ENCODE data around the gene PCSK9. TPM values are rescaled to one million over a fixed set of nuclear protein-coding genes. Genes with fewer than 3 reads are reported as not detected.

Gene PCSK9
- total and polyA plus RNA-seq, 3 experiments from 2014 or later, result not detected

DNA sequence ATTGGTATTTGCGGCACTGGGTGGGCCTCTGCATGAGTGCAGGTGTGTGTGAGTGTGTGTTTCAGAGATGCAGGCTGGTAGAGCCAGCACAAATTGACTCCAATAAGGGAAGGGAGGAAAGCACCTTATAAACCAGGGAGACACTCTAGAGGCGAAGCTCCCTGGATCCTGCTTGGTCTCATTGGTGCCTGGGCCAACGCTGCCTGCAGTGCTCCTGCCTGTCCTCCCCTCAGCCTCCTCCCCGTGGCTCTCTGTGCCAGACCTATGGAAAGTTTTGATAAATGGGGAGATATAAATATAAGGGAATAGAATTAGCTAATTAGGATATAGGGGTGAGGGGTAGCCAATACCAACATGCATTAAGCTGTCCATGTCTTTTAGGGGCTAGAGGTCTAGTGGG is 38.0 kb upstream of the PCSK9 start:
- H3K27me3 ChIP-seq (ENCODE audit: insufficient read depth, low read length, poor library complexity, severe bottlenecking), result peaks cover 17% of the 10 kb centered on the region
- CTCF ChIA-PET, result interaction anchor here (7.5 kb wide), 1 partner anchor 54 kb away, joined by 111 read pairs; no protein-coding TSS in a partner anchor
- no peaks in the 10 kb centered on the region for H3K9me3 Mint-ChIP-seq

GRCh38 chr1:55002686-55003085 is 36.7 kb upstream of the PCSK9 start:
- Mint-ChIP-seq H3K9me3 (no peaks in the 10 kb centered on the region), H3K27me3 (peaks cover 15 to 24% of the 10 kb centered on the region in 2 donors), H3K4me1 (no peaks in the 10 kb centered on the region), H3K36me3 (no peaks in the 10 kb centered on the region), H3K27ac (no peak overlapping the region), H3K4me3 (no peak overlapping the region)
- peaks cover 9% of the 10 kb centered on the region for H3K27me3 ChIP-seq (ENCODE audit: insufficient read depth, low read length, poor library complexity, severe bottlenecking)
- H3K4me3 ChIP-seq (ENCODE audit: low read length), result no peak overlapping the region
- POLR2A ChIA-PET, result no interaction called here
- H3K27ac ChIP-seq (ENCODE audit: low read depth, low read length), result no peak overlapping the region
- no peaks in the 10 kb centered on the region for H3K36me3 ChIP-seq (ENCODE audit: insufficient read depth, low read length)
- CTCF ChIA-PET, result interaction anchor here (1.1 to 1.4 kb wide), 2 partner anchors 19 to 57 kb away, joined by 4 to 8 read pairs; no protein-coding TSS in a partner anchor
- no peak for DNase-seq
- H3K9me3 ChIP-seq (ENCODE audit: low read length), result no peaks in the 10 kb centered on the region
- H3K4me1 ChIP-seq (ENCODE audit: insufficient read depth, low read length), result no peaks in the 10 kb centered on the region

More for the DNA sequence above, 38.0 kb upstream of the PCSK9 start:
- POLR2A ChIA-PET, result no interaction called here
- peaks cover 7% of the 10 kb centered on the region for H3K4me1 ChIP-seq (ENCODE audit: insufficient read depth, low read length)
- H3K4me3 ChIP-seq (ENCODE audit: low read length), result no peak overlapping the region
- H3K9me3 ChIP-seq (ENCODE audit: low read length), result no peaks in the 10 kb centered on the region
- Mint-ChIP-seq H3K27ac (no peak overlapping the region), H3K4me1 (peaks cover 5 to 14% (median 10%) of the 10 kb centered on the region in 3 donors), H3K27me3 (peaks cover 18 to 36% of the 10 kb centered on the region in 2 donors), H3K36me3 (no peaks in the 10 kb centered on the region), H3K4me3 (no peak overlapping the region)
- H3K27ac ChIP-seq (ENCODE audit: low read depth, low read length), result no peak overlapping the region
- no peaks in the 10 kb centered on the region for H3K36me3 ChIP-seq (ENCODE audit: insufficient read depth, low read length)
- DNase-seq, result no peak

DNA sequence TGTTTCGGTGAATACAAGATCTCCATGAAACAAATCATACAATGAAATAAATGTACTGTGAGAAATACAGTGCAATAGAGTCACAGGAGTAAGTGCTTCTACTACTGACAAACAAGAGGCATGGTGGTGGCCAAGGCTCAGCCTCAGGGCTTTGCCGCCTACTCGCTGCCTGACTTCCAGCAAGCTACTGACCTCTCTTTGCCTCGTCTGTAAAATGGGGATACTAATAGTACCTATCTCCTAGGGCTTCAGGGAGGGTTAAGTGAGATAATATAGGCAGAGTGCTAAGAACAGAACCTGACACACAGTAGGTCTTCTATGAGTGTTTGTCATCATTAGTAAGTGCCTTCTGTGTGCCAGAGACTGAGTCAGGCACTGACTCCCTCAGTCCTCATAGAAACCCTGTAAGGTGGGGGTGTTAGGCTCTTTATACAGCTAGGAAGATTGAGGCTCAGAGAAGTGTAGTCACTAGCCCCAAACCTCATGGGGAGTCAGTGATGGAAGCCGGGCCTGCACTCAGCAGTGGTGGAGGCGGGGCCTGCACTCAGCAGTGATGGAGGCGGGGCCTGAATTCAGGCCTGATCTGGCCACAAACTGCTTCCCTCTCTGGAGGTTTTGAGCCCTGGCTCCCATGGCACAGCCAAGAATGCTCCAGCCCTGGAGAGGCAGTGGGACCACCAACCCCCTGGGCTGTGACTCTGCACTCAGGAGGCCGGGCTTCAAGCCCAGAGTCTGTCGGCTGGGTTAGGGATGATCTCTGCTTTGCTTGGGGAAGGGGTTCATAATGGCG is 33.8 kb upstream of the PCSK9 start:
- no peak overlapping the region for H3K27ac Mint-ChIP-seq
- CTCF ChIA-PET, result no interaction called here
- Histone ChIP-seq H3K4me3 (ENCODE audit: low read length) (no peak overlapping the region), H3K4me1 (ENCODE audit: insufficient read depth, low read length) (no peaks in the 10 kb centered on the region), H3K9me3 (ENCODE audit: low read length) (no peaks in the 10 kb centered on the region), H3K27ac (ENCODE audit: low read depth, low read length) (no peak overlapping the region), H3K36me3 (ENCODE audit: insufficient read depth, low read length) (no peaks in the 10 kb centered on the region), H3K27me3 (ENCODE audit: insufficient read depth, low read length, poor library complexity, severe bottlenecking) (no peaks in the 10 kb centered on the region)
- no peaks in the 10 kb centered on the region for H3K36me3 Mint-ChIP-seq
- peaks cover 3% of the 10 kb centered on the region in 2 donors for H3K27me3 Mint-ChIP-seq
- no peak for DNase-seq
- no peaks in the 10 kb centered on the region for H3K4me1 Mint-ChIP-seq
- no peaks in the 10 kb centered on the region for H3K9me3 Mint-ChIP-seq
- POLR2A ChIA-PET, result no interaction called here
- H3K4me3 Mint-ChIP-seq, result no peak overlapping the region

GRCh38 chr1:55006931-55007330 is 32.4 kb upstream of the PCSK9 start:
- H3K27me3 ChIP-seq (ENCODE audit: insufficient read depth, low read length, poor library complexity, severe bottlenecking), result no peaks in the 10 kb centered on the region
- H3K4me3 Mint-ChIP-seq, result no peak overlapping the region
- POLR2A ChIA-PET, result no interaction called here
- H3K27ac ChIP-seq (ENCODE audit: low read depth, low read length), result no peak overlapping the region
- H3K4me1 Mint-ChIP-seq, result no peaks in the 10 kb centered on the region
- CTCF ChIA-PET, result interaction anchor here (1.2 kb wide), 1 partner anchor 11 kb away, joined by 4 read pairs; no protein-coding TSS in a partner anchor
- no peaks in the 10 kb centered on the region for H3K9me3 Mint-ChIP-seq
- H3K4me3 ChIP-seq (ENCODE audit: low read length), result no peak overlapping the region
- H3K4me1 ChIP-seq (ENCODE audit: insufficient read depth, low read length), result no peaks in the 10 kb centered on the region
- DNase-seq, result no peak
- no peak overlapping the region for H3K27ac Mint-ChIP-seq
- H3K36me3 ChIP-seq (ENCODE audit: insufficient read depth, low read length), result no peaks in the 10 kb centered on the region
- no peaks in the 10 kb centered on the region for H3K9me3 ChIP-seq (ENCODE audit: low read length)
- peaks cover 0 to 3% of the 10 kb centered on the region in 2 donors for H3K27me3 Mint-ChIP-seq
- no peaks in the 10 kb centered on the region for H3K36me3 Mint-ChIP-seq

DNA sequence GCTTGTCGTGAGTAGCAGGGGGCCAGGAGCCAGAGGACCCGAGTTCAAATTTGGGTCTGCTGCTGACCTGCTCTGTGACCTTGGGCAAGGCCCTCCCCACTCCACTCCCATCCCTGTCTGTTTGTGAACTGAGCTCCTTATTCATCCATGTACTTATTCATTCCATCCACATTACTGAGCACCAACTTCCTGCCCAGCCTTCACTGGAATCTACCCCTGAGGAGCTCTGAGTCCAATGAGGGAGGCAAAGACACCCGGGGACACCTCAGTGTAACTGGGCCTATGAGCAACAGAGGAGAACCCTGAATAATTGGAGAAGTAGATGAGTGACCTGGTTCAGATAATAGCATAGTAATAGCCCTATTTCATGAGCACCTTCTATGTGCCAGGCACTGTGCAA is 31.7 kb upstream of the PCSK9 start:
- H3K4me1 Mint-ChIP-seq, result no peaks in the 10 kb centered on the region
- CTCF ChIA-PET, result interaction anchor here (1.2 kb wide), 1 partner anchor 12 kb away, joined by 4 read pairs; no protein-coding TSS in a partner anchor

GRCh38 chr1:55010194-55010886 is 29.0 kb upstream of the PCSK9 start:
- CTCF ChIA-PET, result interaction anchor here (1.0 kb wide), 2 partner anchors 11 to 14 kb away, joined by 3 read pairs; no protein-coding TSS in a partner anchor
- no peak for DNase-seq
- no peak overlapping the region for H3K27ac ChIP-seq (ENCODE audit: low read depth, low read length)
- no peaks in the 10 kb centered on the region for H3K4me1 ChIP-seq (ENCODE audit: insufficient read depth, low read length)
- Mint-ChIP-seq H3K27ac (peak overlapping the region in 1 of 8 donors; percentile 56), H3K27me3 (peaks cover 12 to 16% of the 10 kb centered on the region in 2 donors), H3K4me1 (no peaks in the 10 kb centered on the region), H3K36me3 (no peaks in the 10 kb centered on the region), H3K4me3 (no peak overlapping the region), H3K9me3 (no peaks in the 10 kb centered on the region)
- H3K36me3 ChIP-seq (ENCODE audit: insufficient read depth, low read length), result no peaks in the 10 kb centered on the region
- H3K4me3 ChIP-seq (ENCODE audit: low read length), result no peak overlapping the region
- no peaks in the 10 kb centered on the region for H3K9me3 ChIP-seq (ENCODE audit: low read length)
- POLR2A ChIA-PET, result no interaction called here
- no peaks in the 10 kb centered on the region for H3K27me3 ChIP-seq (ENCODE audit: insufficient read depth, low read length, poor library complexity, severe bottlenecking)

More for the DNA sequence above, 31.7 kb upstream of the PCSK9 start:
- Histone ChIP-seq H3K4me3 (ENCODE audit: low read length) (no peak overlapping the region), H3K9me3 (ENCODE audit: low read length) (no peaks in the 10 kb centered on the region), H3K4me1 (ENCODE audit: insufficient read depth, low read length) (no peaks in the 10 kb centered on the region), H3K27me3 (ENCODE audit: insufficient read depth, low read length, poor library complexity, severe bottlenecking) (no peaks in the 10 kb centered on the region), H3K27ac (ENCODE audit: low read depth, low read length) (no peak overlapping the region), H3K36me3 (ENCODE audit: insufficient read depth, low read length) (no peaks in the 10 kb centered on the region)
- POLR2A ChIA-PET, result no interaction called here
- H3K27ac Mint-ChIP-seq, result no peak overlapping the region
- no peaks in the 10 kb centered on the region for H3K36me3 Mint-ChIP-seq
- H3K9me3 Mint-ChIP-seq, result no peaks in the 10 kb centered on the region
- H3K27me3 Mint-ChIP-seq, result peaks cover 0 to 5% of the 10 kb centered on the region in 2 donors
- no peak overlapping the region for H3K4me3 Mint-ChIP-seq
- no peak for DNase-seq

- Mint-ChIP-seq H3K36me3 (no peaks in the 10 kb centered on the region), H3K9me3 (no peaks in the 10 kb centered on the region), H3K4me3 (no peak overlapping the region), H3K4me1 (no peaks in the 10 kb centered on the region), H3K27me3 (peaks cover 14 to 18% of the 10 kb centered on the region in 2 donors), H3K27ac (no peak overlapping the region)
- no peak overlapping the region for H3K27ac ChIP-seq (ENCODE audit: low read depth, low read length)
- no peaks in the 10 kb centered on the region for H3K27me3 ChIP-seq (ENCODE audit: insufficient read depth, low read length, poor library complexity, severe bottlenecking)
- no peak overlapping the region for H3K4me3 ChIP-seq (ENCODE audit: low read length)
- ChIA-PET CTCF (no interaction called here), POLR2A (no interaction called here)
- H3K4me1 ChIP-seq (ENCODE audit: insufficient read depth, low read length), result no peaks in the 10 kb centered on the region
- H3K36me3 ChIP-seq (ENCODE audit: insufficient read depth, low read length), result no peaks in the 10 kb centered on the region
- peak in 1 of 5 donors; percentile 9 for DNase-seq
- H3K9me3 ChIP-seq (ENCODE audit: low read length), result no peaks in the 10 kb centered on the region
These were observed 28.5 kb upstream of the PCSK9 start for GRCh38 chr1:55010887-55011217.

- Histone ChIP-seq H3K27ac (ENCODE audit: low read depth, low read length) (no peak overlapping the region), H3K27me3 (ENCODE audit: insufficient read depth, low read length, poor library complexity, severe bottlenecking) (no peaks in the 10 kb centered on the region), H3K4me3 (ENCODE audit: low read length) (no peak overlapping the region), H3K9me3 (ENCODE audit: low read length) (no peaks in the 10 kb centered on the region), H3K4me1 (ENCODE audit: insufficient read depth, low read length) (no peaks in the 10 kb centered on the region), H3K36me3 (ENCODE audit: insufficient read depth, low read length) (no peaks in the 10 kb centered on the region)
- Mint-ChIP-seq H3K9me3 (no peaks in the 10 kb centered on the region), H3K4me1 (no peaks in the 10 kb centered on the region), H3K27me3 (peaks cover 14 to 18% of the 10 kb centered on the region in 2 donors), H3K4me3 (no peak overlapping the region), H3K36me3 (no peaks in the 10 kb centered on the region), H3K27ac (no peak overlapping the region)
- DNase-seq, result no peak
- CTCF ChIA-PET, result no interaction called here
- POLR2A ChIA-PET, result no interaction called here
These were observed 26.7 kb upstream of the PCSK9 start for GRCh38 chr1:55012661-55013060.

All from CD8-positive, alpha-beta memory T cell (primary cell).